T-helper 2 cell treated with Interferon-gamma antibody and Interleukin-4, amounts not matched to agents 5 μg/mL and 100 μg/mL, for 36 hours (primary cell): ENCODE results near the gene SLC51B.
"Not testable (repeated sequence)": the region's sequence is repeated elsewhere in the genome, so short reads cannot be mapped to it uniquely, and the experiment has no call there.

Experiments
- DNase-seq: peaks from one replicate; pipeline ENCODE4 v3.0.0; 2021; ENCODE audit warnings: low spot score
- H3K27ac Mint-ChIP-seq: one replicate; pipeline ENCODE4 v1.8.0; 2021; ENCODE audit warnings: mild to moderate bottlenecking, mixed read lengths
- H3K27me3 Mint-ChIP-seq: one replicate; pipeline ENCODE4 v1.8.0; 2021; ENCODE audit warnings: low read depth, mixed read lengths
- H3K36me3 Mint-ChIP-seq: one replicate; pipeline ENCODE4 v1.8.0; 2021; ENCODE audit warnings: low read depth, mixed read lengths
- H3K4me1 Mint-ChIP-seq: one replicate; pipeline ENCODE4 v1.8.0; 2021; ENCODE audit warnings: low read depth, mixed read lengths
- H3K4me3 Mint-ChIP-seq: one replicate; pipeline ENCODE4 v1.8.0; 2022; ENCODE audit warnings: mild to moderate bottlenecking, moderate library complexity, mixed read lengths
- H3K9me3 Mint-ChIP-seq: one replicate; pipeline ENCODE4 v1.8.0; 2021; ENCODE audit warnings: mixed read lengths

SLC51B gene

DNA sequence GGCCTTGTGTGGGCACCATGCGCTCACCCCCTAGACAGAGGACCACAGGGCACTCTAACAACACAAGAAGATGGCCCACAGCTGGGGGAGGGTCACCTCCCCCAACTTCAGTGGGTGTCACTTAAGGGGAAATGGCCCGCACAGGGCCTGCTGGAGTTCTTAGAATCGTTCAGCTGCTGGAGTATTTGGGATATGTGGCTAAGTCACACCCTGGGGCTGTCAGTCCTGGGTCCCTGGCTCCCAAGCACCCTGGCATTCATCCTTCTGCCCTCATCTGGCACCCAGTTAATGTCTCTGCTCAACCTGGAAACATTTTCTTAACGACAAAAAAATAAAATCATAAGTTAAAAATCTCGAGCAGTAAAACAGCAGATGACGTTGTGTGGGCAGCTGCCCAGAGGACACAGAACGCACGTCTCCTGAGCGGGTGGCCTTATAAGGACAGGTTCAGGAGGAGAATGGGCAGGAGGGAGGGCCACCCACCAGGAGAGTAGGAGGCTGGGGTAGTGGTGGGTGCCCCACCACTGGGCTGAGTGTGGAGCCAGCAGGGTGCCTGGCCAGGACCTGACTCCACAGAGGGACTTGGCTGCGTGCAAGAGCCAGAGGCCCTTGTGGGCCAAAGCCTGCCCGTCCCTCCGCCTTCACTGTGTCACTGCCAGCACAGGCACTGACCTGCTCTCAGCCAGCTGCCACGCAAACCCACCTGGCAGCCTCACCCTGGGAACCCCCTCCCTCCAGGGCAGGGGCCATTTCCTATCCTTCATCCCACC, 42.9 kb downstream of the SLC51B start:
- no peak for DNase-seq
- H3K9me3 Mint-ChIP-seq: no peaks in the 10 kb centered on the region
- H3K27ac Mint-ChIP-seq: no peak overlapping the region
- H3K27me3 Mint-ChIP-seq: peaks cover 5% of the 10 kb centered on the region
- H3K4me1 Mint-ChIP-seq: no peaks in the 10 kb centered on the region
- no peaks in the 10 kb centered on the region for H3K36me3 Mint-ChIP-seq
- H3K4me3 Mint-ChIP-seq: no peak overlapping the region

DNA sequence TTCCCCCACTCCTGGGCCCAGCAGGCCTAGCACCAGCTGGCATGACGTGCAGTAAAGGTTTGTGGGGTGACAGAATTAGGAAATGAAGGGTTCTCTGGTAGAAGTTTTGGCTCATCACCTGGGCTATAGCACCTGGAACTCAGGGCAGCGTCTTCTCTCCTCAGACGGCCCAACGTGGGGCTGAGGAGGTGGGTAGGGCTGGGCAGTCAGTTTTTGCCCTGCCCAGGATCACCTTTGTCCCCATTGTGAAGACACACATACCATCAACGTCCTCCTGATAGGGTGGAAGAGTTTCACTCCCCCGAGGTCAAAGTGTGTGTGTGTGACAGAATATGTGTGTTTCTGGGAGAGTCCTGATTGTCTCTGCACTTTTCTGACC, 43.4 kb downstream of the SLC51B start:
- H3K27me3 Mint-ChIP-seq: peaks cover 5% of the 10 kb centered on the region
- H3K4me3 Mint-ChIP-seq: no peak overlapping the region
- no peaks in the 10 kb centered on the region for H3K4me1 Mint-ChIP-seq
- no peaks in the 10 kb centered on the region for H3K36me3 Mint-ChIP-seq
- H3K9me3 Mint-ChIP-seq: no peaks in the 10 kb centered on the region
- H3K27ac Mint-ChIP-seq: no peak overlapping the region
- DNase-seq: no peak

DNA sequence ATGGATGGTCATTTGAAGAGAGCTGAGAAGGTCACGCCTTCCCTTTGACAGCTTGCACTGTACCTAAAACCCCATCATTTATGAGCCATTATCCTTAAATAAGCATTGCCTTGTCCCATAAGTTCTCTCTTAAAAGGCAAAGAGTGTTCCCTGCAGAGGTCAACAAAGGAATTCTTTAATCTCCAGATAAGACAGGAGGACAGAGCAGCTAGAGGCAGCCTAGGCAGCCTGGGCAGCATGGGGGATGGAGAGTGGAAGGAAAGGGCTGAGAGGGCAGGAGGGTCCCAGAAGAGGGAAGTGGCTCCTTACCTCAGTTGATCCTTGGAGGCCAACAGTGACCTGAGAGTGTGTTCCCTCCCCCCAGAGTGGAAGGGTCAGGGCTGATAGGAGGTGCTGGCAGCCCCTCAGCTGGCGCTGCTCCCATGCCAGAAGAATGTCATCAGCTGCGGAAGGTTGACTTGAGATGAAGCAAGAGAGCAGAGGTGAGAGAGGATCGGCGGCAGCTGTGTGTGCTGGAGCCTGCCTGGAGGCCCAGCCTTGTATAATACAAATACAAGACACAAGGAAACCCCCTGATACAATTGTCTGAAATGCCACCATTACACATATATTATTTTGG, 44.1 kb downstream of the SLC51B start:
- no peaks in the 10 kb centered on the region for H3K9me3 Mint-ChIP-seq
- H3K4me3 Mint-ChIP-seq: no peak overlapping the region
- no peak overlapping the region for H3K27ac Mint-ChIP-seq
- H3K4me1 Mint-ChIP-seq: no peaks in the 10 kb centered on the region
- no peaks in the 10 kb centered on the region for H3K36me3 Mint-ChIP-seq
- no peak for DNase-seq
- no peaks in the 10 kb centered on the region for H3K27me3 Mint-ChIP-seq

DNA sequence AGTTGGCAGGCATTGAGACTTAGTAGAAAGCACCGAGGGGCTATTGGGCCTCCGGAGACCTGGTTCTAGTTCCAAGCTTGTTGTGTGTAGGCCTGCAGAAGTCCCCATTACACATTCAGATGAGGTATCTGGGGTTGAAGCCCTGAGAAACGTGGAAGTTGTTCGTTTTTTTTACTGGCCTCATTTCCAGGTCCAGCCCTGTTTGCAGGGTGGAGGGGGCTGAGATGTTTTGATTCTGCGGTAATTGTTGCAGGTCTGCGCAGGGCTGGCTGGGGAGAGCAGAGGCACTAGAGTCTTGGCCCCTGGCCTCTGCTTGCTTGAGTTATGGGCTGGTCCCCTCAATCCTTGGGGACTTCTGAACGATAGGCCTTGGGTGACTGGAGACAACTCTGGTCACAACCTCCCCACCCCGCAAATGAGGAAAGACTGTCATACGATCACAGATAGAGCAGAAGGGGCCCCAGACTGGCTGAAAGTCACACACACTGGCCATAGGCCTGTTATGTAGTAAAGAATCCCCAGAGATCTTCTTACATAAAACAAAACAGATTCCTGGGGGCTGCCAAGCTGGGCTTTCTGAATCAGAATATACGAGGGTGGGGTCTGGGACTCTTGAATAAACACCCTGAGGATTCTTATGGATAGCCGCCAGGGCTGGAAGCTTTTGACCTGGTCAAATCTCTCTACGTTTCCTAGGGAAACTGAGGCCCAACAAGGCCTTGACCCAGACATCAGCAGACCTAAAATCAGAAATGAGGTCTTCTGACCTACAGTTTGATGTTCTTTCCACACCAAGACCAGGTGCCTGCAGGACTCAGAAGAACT, 47.0 kb downstream of the SLC51B start:
- Mint-ChIP-seq H3K4me3 (no peak overlapping the region), H3K27ac (no peak overlapping the region), H3K4me1 (no peaks in the 10 kb centered on the region)

DNA sequence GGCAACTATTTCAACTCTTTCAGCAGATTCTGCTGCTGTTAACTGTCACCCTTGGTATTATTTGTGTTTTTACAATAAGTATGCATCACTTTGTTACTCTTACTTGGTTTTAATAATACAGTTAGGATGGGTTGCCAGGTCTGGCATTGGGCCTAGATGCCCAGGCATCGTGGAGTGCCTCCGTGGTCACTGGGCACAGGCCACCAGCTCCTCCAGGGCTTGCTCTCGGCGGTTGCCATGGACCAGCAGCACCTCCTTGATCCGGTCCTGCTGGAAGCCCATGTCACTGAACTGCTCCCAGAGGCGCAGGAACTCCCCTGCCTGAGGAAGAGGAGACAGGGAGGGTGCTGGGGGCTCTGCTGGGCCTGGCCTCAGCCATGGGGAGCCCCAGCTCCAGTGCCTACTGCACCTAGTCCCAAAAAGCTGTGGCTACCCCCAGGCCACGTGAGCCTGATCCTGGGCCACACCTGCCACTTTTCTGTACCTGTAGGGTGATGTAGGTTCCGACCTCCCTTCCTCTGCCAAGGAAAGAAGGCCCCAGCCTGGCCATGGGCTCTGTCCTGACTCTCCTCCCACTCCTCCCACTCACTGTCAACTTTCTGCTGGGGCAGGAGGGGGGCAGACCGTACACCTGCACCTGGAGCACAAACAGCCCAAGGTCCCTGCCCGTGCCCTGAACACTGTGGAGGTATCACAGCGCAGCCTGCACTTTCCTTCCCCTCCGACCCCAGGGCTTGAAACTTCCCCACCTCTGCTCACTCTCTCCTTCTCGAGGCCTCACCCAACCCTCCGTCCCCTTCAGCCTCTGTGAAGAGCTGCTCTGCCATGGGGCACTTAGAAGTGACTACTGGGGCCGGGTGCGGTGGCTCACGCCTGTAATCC, 48.0 kb downstream of the SLC51B start:
- H3K36me3 Mint-ChIP-seq: peaks cover 2% of the 10 kb centered on the region
- no peak for DNase-seq
- no peaks in the 10 kb centered on the region for H3K9me3 Mint-ChIP-seq
- no peaks in the 10 kb centered on the region for H3K27me3 Mint-ChIP-seq
- H3K27ac Mint-ChIP-seq: no peak overlapping the region
- no peak overlapping the region for H3K4me3 Mint-ChIP-seq
- H3K4me1 Mint-ChIP-seq: no peaks in the 10 kb centered on the region

More for the DNA sequence above, 47.0 kb downstream of the SLC51B start:
- H3K9me3 Mint-ChIP-seq: no peaks in the 10 kb centered on the region
- no peak for DNase-seq
- H3K36me3 Mint-ChIP-seq: no peaks in the 10 kb centered on the region
- no peaks in the 10 kb centered on the region for H3K27me3 Mint-ChIP-seq

DNA sequence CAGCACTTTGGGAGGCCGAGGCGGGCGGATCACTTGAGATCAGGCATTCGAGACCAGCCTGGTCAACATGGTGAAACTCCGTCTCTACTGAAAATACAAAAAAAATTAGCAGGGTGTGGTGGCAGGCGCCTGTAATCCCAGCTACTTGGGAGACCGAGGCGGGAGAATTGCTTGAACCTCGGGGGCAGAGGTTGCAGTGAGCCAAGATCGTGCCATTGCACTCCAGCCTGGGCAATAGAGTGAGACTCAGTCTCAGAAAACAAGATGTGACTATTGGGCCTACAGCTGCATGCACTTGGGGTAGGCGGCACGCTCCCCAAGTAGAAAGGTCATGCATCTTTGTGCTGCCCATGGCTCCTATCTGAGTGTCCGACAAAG, 48.6 kb downstream of the SLC51B start:
- H3K9me3 Mint-ChIP-seq, DNase-seq, H3K36me3 Mint-ChIP-seq, H3K27ac Mint-ChIP-seq, H3K4me3 Mint-ChIP-seq, H3K4me1 Mint-ChIP-seq, H3K27me3 Mint-ChIP-seq: not testable (repeated sequence)

DNA sequence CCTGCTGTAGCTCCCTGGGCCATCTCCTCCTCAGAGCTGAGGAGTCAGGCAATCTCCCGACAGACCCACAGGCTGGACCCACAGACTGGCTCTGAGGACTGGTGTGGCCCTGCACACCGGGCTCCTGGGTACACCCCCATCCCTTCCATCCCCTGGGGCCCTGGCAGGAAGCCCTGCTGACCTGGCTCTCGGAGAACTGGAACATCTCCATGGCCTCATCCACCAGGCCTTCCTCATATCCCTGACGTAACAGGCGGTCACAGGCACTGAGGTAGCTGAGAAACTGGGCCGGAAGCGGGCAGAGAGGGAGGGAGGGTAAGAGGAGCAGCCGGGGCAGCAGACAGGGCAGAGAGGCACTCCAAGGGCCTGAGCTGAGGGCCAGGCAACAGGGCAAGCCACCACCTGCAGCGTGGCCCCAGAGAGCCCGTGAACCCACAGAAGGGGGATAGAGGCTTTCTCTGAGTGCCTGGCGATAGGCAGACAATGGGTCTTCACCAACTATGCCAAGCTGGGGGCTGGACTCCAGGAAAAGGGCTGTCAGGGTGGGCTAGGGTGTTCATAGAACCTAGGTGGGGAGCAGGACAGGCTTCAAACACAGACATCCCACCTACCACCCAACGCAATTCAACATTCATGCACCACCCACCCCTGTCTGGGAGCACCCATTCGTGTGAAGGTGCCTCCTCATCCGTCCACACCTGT, 49.3 kb downstream of the SLC51B start:
- Mint-ChIP-seq H3K4me3 (no peak overlapping the region), H3K4me1 (no peaks in the 10 kb centered on the region), H3K27me3 (no peaks in the 10 kb centered on the region), H3K27ac (no peak overlapping the region), H3K36me3 (peaks cover 10% of the 10 kb centered on the region), H3K9me3 (no peaks in the 10 kb centered on the region)
- no peak for DNase-seq

DNA sequence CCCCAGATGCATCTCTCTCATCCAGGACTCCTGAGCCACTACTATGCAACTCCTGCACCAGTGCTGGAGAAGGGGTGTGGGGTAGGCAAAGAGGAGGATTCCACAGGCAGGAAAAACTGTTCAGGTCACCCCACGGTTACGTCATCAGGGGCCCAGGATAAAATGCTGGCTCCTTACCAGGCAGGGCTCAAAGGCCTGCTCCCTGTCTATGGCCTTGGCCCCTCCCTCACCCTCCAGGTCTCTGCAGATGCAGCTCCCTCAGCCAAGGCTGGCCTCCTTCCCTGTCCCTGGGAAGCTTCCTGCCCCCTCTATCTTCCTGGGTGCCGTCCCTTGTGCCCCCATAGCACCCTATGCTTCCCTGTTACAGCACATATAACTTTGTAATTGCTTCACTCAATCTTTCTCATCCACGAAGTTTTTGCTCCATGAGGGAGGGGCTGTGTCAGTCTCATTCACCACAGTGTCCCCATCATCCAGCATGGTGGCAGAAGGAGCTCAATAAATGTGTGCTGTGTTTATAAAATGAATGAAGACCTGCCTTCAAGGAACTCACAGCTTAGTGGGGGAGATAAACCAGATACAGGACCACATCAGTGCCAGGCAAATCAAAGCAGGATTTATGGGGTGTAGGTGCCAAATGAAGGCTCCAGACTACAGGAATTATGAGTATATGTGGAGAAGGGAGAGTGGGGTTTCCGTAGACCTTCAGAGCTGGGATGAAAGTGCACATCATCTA, 50.0 kb downstream of the SLC51B start:
- H3K27ac Mint-ChIP-seq: no peak overlapping the region
- H3K4me1 Mint-ChIP-seq: no peaks in the 10 kb centered on the region
- H3K36me3 Mint-ChIP-seq: peaks cover 10% of the 10 kb centered on the region
- no peaks in the 10 kb centered on the region for H3K27me3 Mint-ChIP-seq
- no peak overlapping the region for H3K4me3 Mint-ChIP-seq
- no peak for DNase-seq
- H3K9me3 Mint-ChIP-seq: no peaks in the 10 kb centered on the region

DNA sequence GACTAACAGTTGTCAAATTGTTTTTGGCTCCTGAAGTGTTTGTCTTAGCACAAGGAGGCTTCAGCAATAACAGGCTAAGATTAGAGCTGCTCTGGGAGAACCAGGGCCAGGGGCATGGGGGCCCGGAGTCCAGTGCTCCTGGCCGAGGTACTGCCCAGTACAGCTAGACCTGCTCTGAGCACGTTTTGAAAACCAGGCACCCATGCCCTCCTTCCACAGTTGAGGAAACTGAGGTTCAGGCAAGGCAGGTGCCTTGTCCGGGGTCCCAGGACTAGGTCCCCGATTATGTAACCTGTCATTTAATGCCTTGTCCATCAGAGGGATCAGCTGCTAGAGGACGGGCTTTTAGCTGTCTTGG, 50.5 kb downstream of the SLC51B start:
- Mint-ChIP-seq H3K27me3 (no peaks in the 10 kb centered on the region), H3K4me1 (no peaks in the 10 kb centered on the region), H3K4me3 (no peak overlapping the region), H3K36me3 (peaks cover 10% of the 10 kb centered on the region), H3K9me3 (no peaks in the 10 kb centered on the region), H3K27ac (no peak overlapping the region)
- no peak for DNase-seq

DNA sequence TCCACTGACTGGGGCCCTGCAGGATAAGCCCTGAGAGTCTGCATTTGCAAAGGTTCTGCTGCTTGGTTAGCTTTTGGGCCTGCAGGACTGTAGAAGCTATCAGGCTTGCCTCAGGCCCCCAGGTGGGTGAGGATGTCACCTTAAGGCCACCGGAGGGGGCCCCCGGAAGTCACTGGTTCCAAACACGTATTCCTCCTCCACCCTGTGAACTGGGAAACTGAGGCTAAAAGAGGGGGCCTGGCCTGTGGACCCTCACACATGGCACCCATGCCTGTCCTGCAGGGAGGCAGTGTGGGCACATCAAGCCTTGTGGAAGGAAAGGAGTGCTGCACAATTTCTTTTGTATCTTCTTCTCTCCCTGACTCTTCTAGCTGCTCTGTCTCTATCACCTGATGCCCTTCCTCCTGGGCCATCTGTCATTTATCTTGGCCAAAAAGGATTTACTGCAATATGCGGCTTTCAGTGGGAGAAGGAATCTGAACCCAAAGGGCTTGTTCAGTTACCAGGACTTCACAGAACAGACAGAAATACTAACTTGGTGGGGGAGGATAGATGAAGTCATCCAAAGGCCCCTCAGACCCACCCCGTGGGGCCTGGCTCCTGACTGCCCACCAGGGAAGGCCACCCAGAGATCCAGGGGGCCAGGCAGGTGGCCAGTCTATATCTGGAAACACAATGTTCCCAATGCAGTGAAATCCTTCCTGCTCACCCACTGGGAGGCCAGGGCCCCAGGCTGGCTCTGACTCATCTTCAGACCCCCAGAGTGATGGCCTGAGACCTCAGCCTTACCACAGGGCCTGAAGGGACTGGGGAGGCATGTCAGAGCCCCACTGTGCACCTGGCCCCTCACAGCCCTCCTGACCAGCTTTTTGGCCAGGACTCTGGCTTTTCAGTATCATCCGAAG, 51.5 kb downstream of the SLC51B start:
- no peak for DNase-seq
- no peak overlapping the region for H3K4me3 Mint-ChIP-seq
- H3K36me3 Mint-ChIP-seq: peaks cover 14% of the 10 kb centered on the region
- H3K27me3 Mint-ChIP-seq: no peaks in the 10 kb centered on the region
- H3K9me3 Mint-ChIP-seq: no peaks in the 10 kb centered on the region
- H3K27ac Mint-ChIP-seq: no peak overlapping the region
- peaks cover 1% of the 10 kb centered on the region for H3K4me1 Mint-ChIP-seq

DNA sequence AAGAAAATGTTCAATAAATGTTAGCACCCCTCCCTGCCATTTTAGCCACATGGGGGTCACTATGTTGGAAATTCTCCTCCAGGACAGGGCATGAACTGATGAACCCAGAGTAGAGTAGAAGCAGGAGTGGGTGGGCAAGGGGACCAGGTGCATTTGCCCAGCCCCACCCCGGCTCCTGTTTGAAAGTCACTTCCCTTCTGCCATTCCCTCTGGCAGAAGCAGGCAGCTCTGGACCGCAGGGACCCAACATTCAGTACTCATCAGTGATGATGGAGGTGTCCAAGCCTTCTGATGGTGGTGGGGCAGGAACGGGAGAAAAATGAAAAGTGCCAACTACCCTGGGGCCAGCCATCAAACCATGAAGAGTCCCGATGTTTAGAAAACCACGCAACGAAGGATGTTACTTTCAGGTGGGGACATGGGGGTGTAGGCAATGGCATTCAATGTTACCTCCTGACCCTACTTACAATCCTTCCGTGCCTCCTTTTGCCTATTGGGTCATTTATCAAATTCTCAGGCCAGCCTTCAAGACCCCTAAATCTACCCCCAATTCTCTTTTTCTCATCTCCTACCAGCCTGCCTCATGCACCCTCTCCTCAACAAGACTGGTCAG, 52.6 kb downstream of the SLC51B start:
- H3K27ac Mint-ChIP-seq: no peak overlapping the region
- H3K4me3 Mint-ChIP-seq: no peak overlapping the region
- H3K27me3 Mint-ChIP-seq: no peaks in the 10 kb centered on the region
- DNase-seq: no peak
- H3K9me3 Mint-ChIP-seq: no peaks in the 10 kb centered on the region
- H3K4me1 Mint-ChIP-seq: peaks cover 1% of the 10 kb centered on the region
- H3K36me3 Mint-ChIP-seq: peaks cover 15% of the 10 kb centered on the region

DNA sequence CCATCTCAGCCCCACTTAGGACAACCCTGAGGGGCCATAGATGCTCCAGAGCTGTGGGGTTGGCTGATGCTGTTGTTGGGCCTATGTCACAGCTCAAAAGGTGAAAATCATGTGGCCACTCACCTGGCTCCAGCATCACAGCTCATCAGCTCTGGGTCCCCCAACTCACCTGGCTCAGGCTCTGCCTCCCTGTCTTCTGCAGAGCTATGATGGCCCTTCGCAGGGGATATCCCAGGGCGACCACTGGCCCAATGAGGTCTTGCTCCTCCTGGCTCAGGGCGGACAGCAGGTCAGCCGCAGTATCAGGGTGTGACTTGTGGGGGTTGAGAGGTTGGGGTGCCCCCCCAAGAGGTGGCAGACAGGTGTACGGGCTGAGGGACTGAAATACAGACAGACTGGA, 54.1 kb downstream of the SLC51B start:
- H3K27ac Mint-ChIP-seq: no peak overlapping the region
- H3K4me3 Mint-ChIP-seq: no peak overlapping the region
- peaks cover 1% of the 10 kb centered on the region for H3K4me1 Mint-ChIP-seq
- H3K27me3 Mint-ChIP-seq: no peaks in the 10 kb centered on the region
- no peak for DNase-seq
- H3K36me3 Mint-ChIP-seq: peaks cover 15% of the 10 kb centered on the region
- no peaks in the 10 kb centered on the region for H3K9me3 Mint-ChIP-seq
